Measurements from ENCODE around the gene OLIG2. TPM values are rescaled to one million over a fixed set of nuclear protein-coding genes. Genes with fewer than 3 reads are reported as not detected.

OLIG2 gene
- total and polyA plus RNA-seq, 2 donors (not counting 3 experiments of a cell fraction or from before 2014, with no cell fraction given), result not detected

DNA sequence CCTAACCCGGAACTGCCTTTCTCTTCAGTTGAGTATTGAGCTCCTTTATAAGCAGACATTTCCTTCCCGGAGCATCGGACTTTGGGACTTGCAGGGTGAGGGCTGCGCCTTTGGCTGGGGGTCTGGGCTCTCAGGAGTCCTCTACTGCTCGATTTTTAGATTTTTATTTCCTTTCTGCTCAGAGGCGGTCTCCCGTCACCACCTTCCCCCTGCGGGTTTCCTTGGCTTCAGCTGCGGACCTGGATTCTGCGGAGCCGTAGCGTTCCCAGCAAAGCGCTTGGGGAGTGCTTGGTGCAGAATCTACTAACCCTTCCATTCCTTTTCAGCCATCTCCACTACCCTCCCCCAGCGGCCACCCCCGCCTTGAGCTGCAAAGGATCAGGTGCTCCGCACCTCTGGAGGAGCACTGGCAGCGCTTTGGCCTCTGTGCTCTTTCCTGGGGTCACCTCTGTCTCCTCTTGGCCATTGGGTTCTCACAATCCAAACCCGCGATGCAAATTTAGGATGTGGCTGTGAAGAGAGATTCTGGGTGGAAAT, 3.7 kb downstream of the OLIG2 start:
- ChIA-PET POLR2A (no interaction called here), CTCF (interaction anchor here (0.9 to 1.6 kb wide), 3 partner anchors 9 to 14 kb away, joined by 3 read pairs; no protein-coding TSS in a partner anchor)
- DNase-seq (ENCODE audit: low read depth, low spot score) (no peak), FAIRE-seq (no peak)
- peaks cover 92 to 98% of the 10 kb centered on the region in 2 experiments for H3K27me3 ChIP-seq (ENCODE audit: control insufficient read depth in 2 of 2, insufficient read depth in 2 of 2, low read length in 2 of 2)
- no peak overlapping the region for H3K27ac ChIP-seq (ENCODE audit: insufficient read depth, low read depth, low read length)
- dilution Hi-C loops (cut with MboI; ENCODE audit: extremely low pct_ligation_motif_present, low sequenced_read_pairs), result no loop called here
- H3K79me2 ChIP-seq (ENCODE audit: control insufficient read depth, insufficient read depth, low read length), result no peaks in the 10 kb centered on the region
- H3K9me3 ChIP-seq (replicated peaks; ENCODE audit: control insufficient read depth, insufficient read depth, low read length), result no peaks in the 10 kb centered on the region
- H3K4me3 ChIP-seq (replicated peaks in 1 of 3; ENCODE audit: insufficient read depth in 1 of 3, low read depth in 1 of 3, low read length in 3 of 3), result no peak overlapping the region
- H4K20me1 ChIP-seq (replicated peaks; ENCODE audit: control insufficient read depth, extremely low read depth, insufficient read depth, low read length), result no peaks in the 10 kb centered on the region
- TF ChIP-seq FOS (IDR thresholded peaks at IDR 0.05; ENCODE audit: borderline replicate concordance, insufficient read depth, low read length), result no peak
- peak; percentile 63 for TF ChIP-seq EZH2 (IDR thresholded peaks at IDR 0.05; ENCODE audit: borderline replicate concordance, low read depth, low read length, severe bottlenecking)
- no peaks in the 10 kb centered on the region for H3K9me1 ChIP-seq (replicated peaks; ENCODE audit: control insufficient read depth, extremely low read depth, insufficient read depth, low read length)
- no TSS peak for BruUV-seq (replicated peaks)
- no peak overlapping the region for H3K4me2 ChIP-seq (ENCODE audit: insufficient read depth, low read length)
- intact Hi-C loops (cut with micrococcal nuclease), result loop anchor here (10.0 kb wide), 1 partner anchor 45 kb away; the partner anchor contains the start of gene OLIG1
- H3K9ac ChIP-seq (replicated peaks; ENCODE audit: extremely low read depth, insufficient read depth, low read length), result no peak overlapping the region
- no peak overlapping the region for H2AFZ ChIP-seq (ENCODE audit: low read depth, low read length)
- H3K4me1 ChIP-seq (ENCODE audit: control insufficient read depth, extremely low read depth, insufficient read depth, low read length), result peaks cover 3% of the 10 kb centered on the region
- H3K36me3 ChIP-seq (ENCODE audit: control insufficient read depth in 2 of 2, extremely low read depth in 1 of 2, insufficient read depth in 2 of 2, low read length in 2 of 2), result no peaks in the 10 kb centered on the region

DNA sequence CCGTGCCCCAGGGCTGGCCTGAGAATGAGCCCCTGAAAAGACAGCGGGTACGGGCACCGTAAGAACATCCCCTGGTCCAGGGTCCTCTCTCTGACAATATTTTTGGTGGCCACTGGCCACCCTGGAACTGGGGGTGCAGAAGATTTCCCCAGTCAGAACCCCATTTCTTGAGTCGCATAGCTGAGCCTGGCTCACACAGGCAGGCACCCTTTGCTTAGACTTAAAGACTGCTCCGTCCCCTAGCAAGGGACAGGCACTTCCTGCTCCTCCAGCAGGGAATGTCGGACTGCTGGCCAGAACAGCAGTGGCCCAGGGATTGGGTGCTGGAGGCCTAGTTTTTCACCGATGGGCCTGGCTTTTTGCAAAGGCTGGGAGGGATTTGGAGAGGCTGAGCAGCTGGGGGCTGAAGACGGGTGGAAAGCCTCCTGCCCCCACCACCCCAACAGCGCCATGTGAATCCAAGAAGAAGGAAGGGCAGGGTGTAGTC, 4.3 kb downstream of the OLIG2 start:
- Histone ChIP-seq H4K20me1 (replicated peaks; ENCODE audit: control insufficient read depth, extremely low read depth, insufficient read depth, low read length) (no peaks in the 10 kb centered on the region), H3K9me3 (replicated peaks; ENCODE audit: control insufficient read depth, insufficient read depth, low read length) (no peaks in the 10 kb centered on the region), H3K27me3 (ENCODE audit: control insufficient read depth in 2 of 2, insufficient read depth in 2 of 2, low read length in 2 of 2) (peaks cover 90 to 95% of the 10 kb centered on the region in 2 experiments), H3K4me3 (replicated peaks in 1 of 3; ENCODE audit: insufficient read depth in 1 of 3, low read depth in 1 of 3, low read length in 3 of 3) (no peak overlapping the region), H3K9me1 (replicated peaks; ENCODE audit: control insufficient read depth, extremely low read depth, insufficient read depth, low read length) (no peaks in the 10 kb centered on the region), H3K79me2 (ENCODE audit: control insufficient read depth, insufficient read depth, low read length) (no peaks in the 10 kb centered on the region), H3K27ac (ENCODE audit: insufficient read depth, low read depth, low read length) (no peak overlapping the region), H3K9ac (replicated peaks; ENCODE audit: extremely low read depth, insufficient read depth, low read length) (no peak overlapping the region), H2AFZ (ENCODE audit: low read depth, low read length) (no peak overlapping the region), H3K4me1 (ENCODE audit: control insufficient read depth, extremely low read depth, insufficient read depth, low read length) (peaks cover 3% of the 10 kb centered on the region), H3K4me2 (ENCODE audit: insufficient read depth, low read length) (no peak overlapping the region), H3K36me3 (ENCODE audit: control insufficient read depth in 2 of 2, extremely low read depth in 1 of 2, insufficient read depth in 2 of 2, low read length in 2 of 2) (no peaks in the 10 kb centered on the region)
- BruUV-seq (replicated peaks), result no TSS peak
- no peak for TF ChIP-seq GATA2 (IDR thresholded peaks at IDR 0.05; ENCODE audit: insufficient read depth, insufficient read length, low read depth, low read length)
- TF ChIP-seq, protein P1, sequence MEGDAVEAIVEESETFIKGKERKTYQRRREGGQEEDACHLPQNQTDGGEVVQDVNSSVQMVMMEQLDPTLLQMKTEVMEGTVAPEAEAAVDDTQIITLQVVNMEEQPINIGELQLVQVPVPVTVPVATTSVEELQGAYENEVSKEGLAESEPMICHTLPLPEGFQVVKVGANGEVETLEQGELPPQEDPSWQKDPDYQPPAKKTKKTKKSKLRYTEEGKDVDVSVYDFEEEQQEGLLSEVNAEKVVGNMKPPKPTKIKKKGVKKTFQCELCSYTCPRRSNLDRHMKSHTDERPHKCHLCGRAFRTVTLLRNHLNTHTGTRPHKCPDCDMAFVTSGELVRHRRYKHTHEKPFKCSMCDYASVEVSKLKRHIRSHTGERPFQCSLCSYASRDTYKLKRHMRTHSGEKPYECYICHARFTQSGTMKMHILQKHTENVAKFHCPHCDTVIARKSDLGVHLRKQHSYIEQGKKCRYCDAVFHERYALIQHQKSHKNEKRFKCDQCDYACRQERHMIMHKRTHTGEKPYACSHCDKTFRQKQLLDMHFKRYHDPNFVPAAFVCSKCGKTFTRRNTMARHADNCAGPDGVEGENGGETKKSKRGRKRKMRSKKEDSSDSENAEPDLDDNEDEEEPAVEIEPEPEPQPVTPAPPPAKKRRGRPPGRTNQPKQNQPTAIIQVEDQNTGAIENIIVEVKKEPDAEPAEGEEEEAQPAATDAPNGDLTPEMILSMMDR (IDR thresholded peaks at IDR 0.05; ENCODE audit: extremely low read depth in 1 of 2, insufficient read depth in 1 of 2, low read depth in 1 of 2, low read length in 2 of 2), result no peak
- peak; percentile 53 for TF ChIP-seq EZH2 (IDR thresholded peaks at IDR 0.05; ENCODE audit: borderline replicate concordance, low read depth, low read length, severe bottlenecking)
- TF ChIP-seq JUN (IDR thresholded peaks at IDR 0.05; ENCODE audit: borderline replicate concordance, insufficient read depth, insufficient read length, low read depth), result no peak
- no peak for TF ChIP-seq POLR2AphosphoS5 (IDR thresholded peaks at IDR 0.05; ENCODE audit: insufficient read depth, low read depth, low read length)
- no peak for TF ChIP-seq FOS (IDR thresholded peaks at IDR 0.05; ENCODE audit: borderline replicate concordance, insufficient read depth, low read length)
- FAIRE-seq (no peak), DNase-seq (ENCODE audit: low read depth, low spot score) (no peak)
- dilution Hi-C loops (cut with MboI; ENCODE audit: extremely low pct_ligation_motif_present, low sequenced_read_pairs), result no loop called here
- POLR2A ChIA-PET, result no interaction called here
- intact Hi-C loops (cut with micrococcal nuclease), result loop anchor here (10.0 kb wide), 1 partner anchor 45 kb away; the partner anchor contains the start of gene OLIG1
- CTCF ChIA-PET, result interaction anchor here (1.4 kb wide), 1 partner anchor 11 kb away, joined by 3 read pairs; no protein-coding TSS in a partner anchor

Measured in endothelial cell of umbilical vein (primary cell).